Dendritic cell treated with granulocyte-macrophage colony-stimulating factor and Interleukin-4, amounts not matched to agents 40 ng/mL and 50 ng/mL, for 4 days (primary cell): ENCODE data around the gene ASPDH.

Experiments
- H3K27ac Mint-ChIP-seq: one replicate; pipeline ENCODE4 v1.8.0; 2022; ENCODE audit warnings: mild to moderate bottlenecking, mixed read lengths
- H3K27me3 Mint-ChIP-seq: one replicate; pipeline ENCODE4 v1.8.0; 2022; ENCODE audit warnings: mild to moderate bottlenecking, mixed read lengths
- H3K36me3 Mint-ChIP-seq: one replicate; pipeline ENCODE4 v1.8.0; 2022; ENCODE audit warnings: low read depth, mixed read lengths
- H3K4me1 Mint-ChIP-seq: one replicate; pipeline ENCODE4 v1.8.0; 2022; ENCODE audit warnings: low read depth, mixed read lengths
- H3K4me3 Mint-ChIP-seq: one replicate; pipeline ENCODE4 v1.8.0; 2022; ENCODE audit warnings: mild to moderate bottlenecking, moderate library complexity, mixed read lengths
- H3K9me3 Mint-ChIP-seq: one replicate; pipeline ENCODE4 v1.8.0; 2022; ENCODE audit warnings: mixed read lengths
- intact Hi-C: fragments of 100-400 bp; cut with micrococcal nuclease; formaldehyde crosslinking; loops from one replicate; pipeline ENCODE4 v1.15.0; 2022

The ASPDH gene

DNA sequence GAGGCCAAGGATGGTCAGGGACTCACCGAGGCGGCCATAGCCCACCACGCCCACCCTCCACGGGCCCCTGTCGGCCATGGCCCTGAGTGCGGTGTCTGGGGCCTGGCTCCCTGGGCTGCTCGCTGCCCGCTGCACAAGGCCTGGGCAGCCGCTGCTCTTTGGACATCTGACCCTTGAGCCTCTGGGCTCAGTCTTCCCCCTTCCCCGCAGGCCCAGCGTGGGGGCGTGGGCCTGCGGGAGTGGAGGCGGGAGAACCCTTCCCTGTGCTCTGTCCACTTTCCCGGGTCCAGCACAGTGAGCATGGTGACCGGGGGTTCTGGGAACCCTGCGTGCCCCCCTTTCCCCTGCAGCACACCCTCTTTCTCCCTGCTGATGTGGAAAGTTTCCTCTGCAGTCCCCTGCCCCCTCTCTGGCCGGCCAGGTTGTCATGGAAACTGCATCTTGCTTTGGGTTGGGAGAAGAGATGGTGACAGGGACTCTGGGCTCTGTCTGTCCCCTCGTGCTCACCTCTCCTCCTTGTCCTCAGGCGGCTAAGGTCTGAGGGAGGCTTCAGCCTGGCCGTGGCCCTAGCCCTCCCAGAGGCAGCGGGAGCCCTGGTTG lies at the start of gene ASPDH:
Gene ASPDH, minus strand, starts transcription at position 168 of the 600 bp plus-strand sequence. Its CDS starts 90 bp downstream, at position 78.
- Mint-ChIP-seq H3K4me1 (peaks cover 25% of the 10 kb centered on the region), H3K9me3 (no peaks in the 10 kb centered on the region), H3K4me3 (no peak within 1 kb of the TSS), H3K27ac (peak within 1 kb of the TSS; percentile 68), H3K27me3 (peaks cover 36% of the 10 kb centered on the region), H3K36me3 (peaks cover 18% of the 10 kb centered on the region)
- intact Hi-C loops, result no loop called here

DNA sequence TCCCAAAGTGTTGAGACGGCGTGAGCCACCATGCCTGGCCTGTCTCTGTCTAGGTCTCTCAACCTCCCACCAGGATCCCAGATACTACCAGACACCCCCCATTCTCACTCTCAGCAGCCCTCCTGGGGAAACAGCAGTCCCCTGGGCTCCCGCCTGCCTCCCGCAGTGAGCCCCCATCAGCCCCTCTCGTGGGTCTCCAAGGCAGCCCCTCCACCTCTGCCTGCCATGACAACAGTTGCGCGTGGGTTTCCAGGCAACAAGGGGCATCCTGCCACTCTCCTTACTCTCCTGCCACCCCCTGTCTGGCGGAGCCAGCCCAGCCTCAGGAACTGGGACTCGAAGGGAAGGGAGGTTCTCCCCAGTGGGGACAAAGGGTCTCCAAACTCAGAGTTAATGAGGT lies 49.3 kb upstream of the ASPDH start:
- no peak overlapping the region for H3K4me3 Mint-ChIP-seq
- H3K36me3 Mint-ChIP-seq, result no peaks in the 10 kb centered on the region
- H3K27me3 Mint-ChIP-seq, result peaks cover 56% of the 10 kb centered on the region
- H3K9me3 Mint-ChIP-seq, result no peaks in the 10 kb centered on the region
- no peak overlapping the region for H3K27ac Mint-ChIP-seq
- intact Hi-C loops, result no loop called here
- no peaks in the 10 kb centered on the region for H3K4me1 Mint-ChIP-seq

DNA sequence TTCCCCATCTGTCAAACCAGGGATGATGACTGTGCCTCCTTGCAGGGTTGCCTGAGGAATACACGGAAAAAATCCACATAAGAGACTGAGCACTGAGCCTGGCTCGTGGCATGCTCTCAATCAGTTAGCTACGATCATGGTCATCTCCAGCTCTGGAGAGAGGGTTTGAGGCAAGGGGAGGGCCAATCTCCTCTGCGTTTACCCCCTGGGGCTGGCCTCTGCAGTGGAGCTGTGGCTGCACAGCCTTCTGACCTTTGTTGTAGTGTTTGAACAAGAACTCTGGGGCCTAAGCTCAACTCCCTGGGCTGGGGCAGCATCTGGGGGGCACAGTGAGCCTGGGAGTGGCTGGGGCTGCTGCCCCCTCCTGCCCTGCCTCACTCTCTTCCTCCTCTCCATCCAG lies 48.6 kb upstream of the ASPDH start:
- H3K4me3 Mint-ChIP-seq, result no peak overlapping the region
- H3K4me1 Mint-ChIP-seq, result no peaks in the 10 kb centered on the region
- intact Hi-C loops, result no loop called here
- peaks cover 56% of the 10 kb centered on the region for H3K27me3 Mint-ChIP-seq
- H3K27ac Mint-ChIP-seq, result no peak overlapping the region
- H3K36me3 Mint-ChIP-seq, result no peaks in the 10 kb centered on the region
- no peaks in the 10 kb centered on the region for H3K9me3 Mint-ChIP-seq

DNA sequence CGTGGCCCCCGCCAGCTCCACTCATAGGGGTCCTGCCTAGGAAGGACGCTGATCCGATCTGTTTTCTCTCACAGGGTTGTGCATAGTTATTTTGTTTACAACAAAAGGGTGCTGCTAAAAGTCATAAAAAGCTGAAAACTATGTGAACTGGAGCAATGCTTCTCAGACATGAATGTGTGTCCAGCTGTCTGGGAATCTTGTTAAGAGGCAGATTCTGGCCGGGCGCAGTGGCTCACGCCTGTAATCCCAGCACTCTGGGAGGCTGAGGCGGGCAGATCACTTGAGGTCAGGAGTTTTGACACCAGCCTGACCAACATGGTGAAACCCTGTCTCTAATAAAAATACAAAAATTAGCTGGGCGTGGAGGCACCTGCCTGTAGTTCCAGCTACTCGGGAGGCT lies 45.9 kb upstream of the ASPDH start:
- no peaks in the 10 kb centered on the region for H3K9me3 Mint-ChIP-seq
- H3K4me3 Mint-ChIP-seq, result no peak overlapping the region
- H3K4me1 Mint-ChIP-seq, result peaks cover 7% of the 10 kb centered on the region
- peaks cover 56% of the 10 kb centered on the region for H3K27me3 Mint-ChIP-seq
- H3K27ac Mint-ChIP-seq, result no peak overlapping the region
- intact Hi-C loops, result no loop called here
- H3K36me3 Mint-ChIP-seq, result no peaks in the 10 kb centered on the region

DNA sequence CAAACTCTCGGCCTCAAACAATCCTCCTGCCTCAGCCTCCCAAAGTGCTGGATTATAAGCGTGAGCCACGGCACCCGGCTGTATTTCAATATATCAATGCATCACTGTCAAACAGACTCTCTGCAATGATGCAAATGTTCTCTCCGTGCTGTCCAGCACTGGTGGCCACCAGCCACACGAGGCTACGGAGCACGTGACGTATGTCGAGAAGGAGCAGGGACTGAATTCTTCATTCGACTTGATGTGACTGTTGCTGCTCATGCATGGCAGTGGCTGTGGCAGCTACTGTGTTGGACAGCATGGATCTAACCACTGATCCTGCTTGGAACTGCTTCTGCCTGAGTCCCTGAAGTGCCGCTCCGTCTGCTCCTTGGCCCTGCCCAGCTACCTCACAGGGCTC lies 44.7 kb upstream of the ASPDH start:
- peaks cover 52% of the 10 kb centered on the region for H3K27me3 Mint-ChIP-seq
- H3K27ac Mint-ChIP-seq, result no peak overlapping the region
- H3K9me3 Mint-ChIP-seq, result no peaks in the 10 kb centered on the region
- intact Hi-C loops, result no loop called here
- no peaks in the 10 kb centered on the region for H3K36me3 Mint-ChIP-seq
- H3K4me3 Mint-ChIP-seq, result no peak overlapping the region
- peaks cover 7% of the 10 kb centered on the region for H3K4me1 Mint-ChIP-seq

DNA sequence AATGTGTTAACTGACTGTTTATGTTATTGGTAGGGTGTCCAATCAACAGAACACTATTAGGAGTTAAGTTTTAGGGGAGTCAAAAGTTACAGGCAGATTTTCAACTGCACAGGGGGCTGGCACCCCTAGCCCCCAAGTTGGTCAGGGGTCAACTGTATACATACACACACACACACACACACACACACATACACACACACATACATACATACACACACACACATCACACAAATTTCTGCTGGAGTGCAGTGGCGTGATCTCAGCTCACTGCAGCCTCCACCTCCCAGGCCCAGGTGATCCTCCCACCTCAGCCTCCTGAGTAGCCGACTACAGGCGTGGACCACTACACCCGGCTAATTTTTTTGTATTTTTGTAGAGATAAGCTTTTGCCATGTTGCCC lies 44.3 kb upstream of the ASPDH start:
- no peak overlapping the region for H3K4me3 Mint-ChIP-seq
- no peaks in the 10 kb centered on the region for H3K36me3 Mint-ChIP-seq
- peaks cover 7% of the 10 kb centered on the region for H3K4me1 Mint-ChIP-seq
- peaks cover 52% of the 10 kb centered on the region for H3K27me3 Mint-ChIP-seq
- no peaks in the 10 kb centered on the region for H3K9me3 Mint-ChIP-seq
- H3K27ac Mint-ChIP-seq, result no peak overlapping the region
- intact Hi-C loops, result no loop called here

DNA sequence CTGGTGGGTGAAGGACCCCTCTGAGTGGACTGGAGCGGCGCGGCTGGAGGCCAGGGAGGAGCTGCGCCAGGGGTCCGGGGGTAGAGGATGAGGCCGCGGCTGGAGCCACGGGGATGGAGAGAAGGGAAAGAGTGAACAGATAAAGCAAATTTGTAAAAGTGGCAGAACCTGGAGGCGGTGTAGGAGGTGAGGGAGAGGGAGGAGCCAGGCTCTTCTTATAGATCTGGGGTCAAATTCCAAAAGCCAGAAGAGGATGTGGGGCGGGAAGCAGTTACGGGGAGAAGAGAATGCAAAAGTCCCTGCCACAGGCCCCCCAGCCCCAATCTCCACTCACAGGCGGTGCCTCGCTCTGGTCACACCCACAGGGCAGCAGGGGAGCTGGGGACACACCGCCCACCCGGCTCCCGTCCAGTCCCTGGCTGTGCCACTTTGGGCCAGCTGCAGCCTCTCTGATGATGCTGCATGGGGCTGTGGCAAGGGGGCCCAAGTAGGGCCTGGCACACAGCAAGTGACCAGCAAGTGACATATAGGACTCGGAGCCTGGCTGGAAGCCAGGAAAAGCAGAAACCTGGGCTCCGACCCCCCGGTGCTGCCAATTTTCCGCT lies 43.4 kb upstream of the ASPDH start:
- intact Hi-C loops, result no loop called here
- Mint-ChIP-seq H3K27ac (no peak overlapping the region), H3K27me3 (peaks cover 57% of the 10 kb centered on the region), H3K9me3 (no peaks in the 10 kb centered on the region), H3K4me1 (peaks cover 7% of the 10 kb centered on the region), H3K36me3 (no peaks in the 10 kb centered on the region), H3K4me3 (no peak overlapping the region)

DNA sequence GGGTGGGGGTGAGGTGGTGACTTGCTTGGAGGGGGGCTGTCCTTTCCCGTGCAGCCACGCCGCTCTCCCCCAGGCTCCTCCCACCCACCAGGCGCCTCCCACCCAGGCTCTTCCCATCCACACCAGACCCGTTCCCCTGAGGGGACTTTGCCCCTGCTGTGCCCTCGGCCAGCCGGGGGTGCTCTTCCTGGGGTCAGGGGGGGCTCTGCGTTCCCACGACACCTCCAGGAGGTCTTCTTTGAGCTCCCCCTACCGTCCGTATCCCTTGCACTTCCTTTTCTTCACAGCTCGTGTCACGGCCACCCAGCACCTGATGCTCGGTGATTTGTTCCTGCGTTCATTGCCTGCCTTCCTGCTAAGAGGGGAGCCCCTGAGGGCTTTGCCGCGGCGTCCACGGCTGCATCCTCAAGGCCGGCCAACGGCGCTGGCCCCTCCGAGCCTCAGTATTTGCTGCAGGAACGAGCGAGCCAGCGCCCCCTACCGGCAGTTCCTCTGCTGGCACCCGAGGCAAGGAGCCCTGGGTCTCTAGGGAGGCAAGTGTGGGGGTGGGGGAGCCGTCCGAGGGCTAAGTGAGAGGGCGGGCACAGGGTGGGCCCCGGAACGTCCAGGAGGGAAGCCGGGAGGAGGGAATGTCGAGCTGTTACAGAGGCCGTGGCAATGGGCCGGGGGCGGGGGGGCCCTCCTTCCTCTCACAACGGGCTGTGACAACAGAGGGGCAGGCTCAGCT lies 42.7 kb upstream of the ASPDH start:
- Mint-ChIP-seq H3K36me3 (no peaks in the 10 kb centered on the region), H3K27ac (no peak overlapping the region), H3K27me3 (peaks cover 64% of the 10 kb centered on the region), H3K4me3 (peak overlapping the region; percentile 82), H3K4me1 (peaks cover 7% of the 10 kb centered on the region), H3K9me3 (no peaks in the 10 kb centered on the region)
- intact Hi-C loops, result no loop called here

DNA sequence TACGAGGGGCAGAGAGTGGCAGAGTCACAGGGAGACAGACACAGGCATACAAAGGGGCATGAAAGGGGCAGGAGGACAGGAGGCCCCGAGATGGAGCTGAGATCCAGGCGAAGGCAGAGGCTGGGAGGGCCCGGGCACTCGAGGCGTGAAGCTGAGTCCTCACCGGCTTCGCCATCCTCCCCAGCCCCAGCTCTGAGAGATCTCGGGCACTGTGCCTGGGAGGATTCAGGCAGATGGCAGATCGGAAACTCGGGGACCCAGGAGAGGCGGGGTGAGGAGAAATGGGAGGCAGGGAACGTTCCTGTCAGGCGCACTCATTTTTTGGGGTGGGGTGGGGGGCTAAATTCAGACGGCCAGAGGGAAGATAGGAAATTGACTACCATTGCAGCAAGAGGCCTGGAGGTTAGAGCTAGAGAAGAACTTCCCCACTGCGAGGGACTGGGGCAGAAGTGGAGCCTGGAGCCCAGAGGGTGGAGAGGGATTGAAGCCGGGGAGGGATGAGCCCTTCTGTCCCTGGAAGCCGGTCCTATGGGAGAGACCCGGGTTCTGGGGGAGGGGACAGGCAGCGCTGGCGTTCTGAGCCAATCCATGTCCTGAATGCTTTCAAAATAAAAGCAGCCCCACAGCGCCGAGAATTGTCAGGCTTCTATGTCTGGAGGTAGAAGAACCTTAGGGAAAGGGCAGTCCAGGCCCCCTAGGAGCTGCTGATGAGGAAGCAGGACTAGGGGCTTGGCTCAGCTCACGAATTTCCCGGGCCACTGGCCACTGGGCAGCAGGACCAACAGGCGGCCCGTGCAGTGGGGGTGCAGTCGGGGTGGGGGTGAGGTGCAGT lies 42.0 kb upstream of the ASPDH start:
- Mint-ChIP-seq H3K4me3 (no peak overlapping the region), H3K36me3 (no peaks in the 10 kb centered on the region), H3K27ac (no peak overlapping the region), H3K27me3 (peaks cover 72% of the 10 kb centered on the region), H3K4me1 (peaks cover 7% of the 10 kb centered on the region), H3K9me3 (no peaks in the 10 kb centered on the region)
- intact Hi-C loops, result no loop called here

DNA sequence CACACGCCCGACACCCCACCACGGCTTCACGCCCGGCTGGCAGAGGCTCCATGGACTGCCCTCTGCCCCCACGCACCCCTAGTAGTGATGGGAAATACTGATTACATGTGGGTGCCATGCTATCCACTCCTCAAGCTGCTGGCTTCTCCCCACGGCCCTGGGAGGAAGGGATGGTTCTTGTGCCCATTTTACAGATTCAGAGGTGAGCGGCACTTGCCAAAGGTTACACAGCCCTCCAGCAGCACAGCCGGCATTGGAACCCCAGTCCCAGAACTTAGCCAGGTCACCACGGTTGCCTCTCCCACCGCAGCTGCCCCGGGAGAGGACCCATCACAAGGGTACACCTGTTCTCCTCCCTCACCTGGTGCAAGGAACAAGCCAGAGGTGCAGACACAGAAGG lies 41.3 kb upstream of the ASPDH start:
- Mint-ChIP-seq H3K27ac (no peak overlapping the region), H3K27me3 (peaks cover 78% of the 10 kb centered on the region), H3K36me3 (no peaks in the 10 kb centered on the region), H3K4me3 (no peak overlapping the region), H3K4me1 (peaks cover 7% of the 10 kb centered on the region), H3K9me3 (no peaks in the 10 kb centered on the region)
- intact Hi-C loops, result no loop called here

DNA sequence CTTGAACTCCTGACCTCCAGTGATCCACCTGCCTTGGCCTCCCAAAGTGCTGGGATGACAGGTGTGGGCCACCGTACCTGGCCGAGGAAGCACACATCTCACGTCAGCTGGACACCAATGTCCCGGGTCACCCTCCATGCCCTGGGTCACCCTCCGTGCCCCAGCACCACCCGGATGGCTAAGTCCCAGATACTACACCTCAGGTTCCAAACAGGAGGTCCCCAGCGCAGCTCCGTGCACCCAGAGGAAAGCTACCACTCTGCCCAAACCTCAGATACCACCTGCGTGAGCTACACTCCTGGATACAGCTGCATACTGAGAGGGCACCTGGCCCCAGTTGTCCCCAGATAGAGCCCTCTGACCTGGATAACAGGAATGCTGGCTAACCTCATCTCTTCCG lies 40.5 kb upstream of the ASPDH start:
- no peak overlapping the region for H3K4me3 Mint-ChIP-seq
- no peaks in the 10 kb centered on the region for H3K36me3 Mint-ChIP-seq
- H3K27ac Mint-ChIP-seq, result no peak overlapping the region
- peaks cover 7% of the 10 kb centered on the region for H3K4me1 Mint-ChIP-seq
- H3K27me3 Mint-ChIP-seq, result peaks cover 85% of the 10 kb centered on the region
- no peaks in the 10 kb centered on the region for H3K9me3 Mint-ChIP-seq
- intact Hi-C loops, result no loop called here

DNA sequence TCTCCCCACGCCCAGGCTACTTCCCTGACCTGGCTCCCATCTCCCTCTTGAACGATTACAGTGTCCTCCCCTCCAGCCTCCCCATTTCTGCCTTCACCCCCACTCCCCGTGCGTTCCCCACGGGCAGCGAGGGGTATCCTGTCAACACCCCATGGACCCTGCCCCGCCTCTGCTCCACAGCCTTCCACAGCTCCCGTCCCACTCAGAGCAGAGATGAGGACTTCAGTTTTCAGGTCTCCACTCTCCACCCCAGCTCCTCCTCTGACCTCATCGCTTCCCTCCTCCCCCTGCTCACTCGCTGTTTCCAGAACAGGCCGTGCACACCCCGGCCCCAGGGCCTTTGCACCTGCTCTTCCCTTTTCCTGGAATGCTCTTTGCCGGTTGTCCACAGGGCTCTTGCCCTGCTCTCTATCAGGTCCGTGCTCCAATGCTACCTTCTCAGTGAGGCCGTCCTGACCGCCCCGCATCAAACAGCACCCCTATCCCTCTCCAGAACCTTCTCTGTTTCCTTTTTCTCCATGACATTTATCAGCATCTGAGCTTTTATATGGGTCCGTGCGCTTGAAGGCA lies 39.5 kb upstream of the ASPDH start:
- intact Hi-C loops, result no loop called here
- Mint-ChIP-seq H3K36me3 (no peaks in the 10 kb centered on the region), H3K4me3 (no peak overlapping the region), H3K27ac (no peak overlapping the region), H3K9me3 (no peaks in the 10 kb centered on the region), H3K27me3 (peaks cover 80% of the 10 kb centered on the region), H3K4me1 (peaks cover 7% of the 10 kb centered on the region)

DNA sequence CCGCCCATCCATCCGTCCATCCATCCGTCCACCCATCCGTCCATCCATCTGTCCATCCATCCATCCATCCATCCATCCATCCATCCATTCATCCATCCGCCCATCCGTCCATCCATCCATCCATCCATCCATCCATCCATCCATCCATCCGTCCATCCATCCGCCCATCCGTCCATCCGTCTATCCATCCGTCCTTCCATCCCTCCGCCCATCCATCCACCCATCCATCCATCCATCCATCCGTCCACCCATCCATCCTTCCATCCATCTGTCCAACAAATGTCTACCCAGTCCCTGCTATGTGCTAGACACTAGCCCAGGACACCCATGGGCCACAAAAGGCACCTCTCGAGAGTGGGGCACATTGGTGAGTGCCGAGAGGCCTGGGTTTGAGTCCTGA lies 38.8 kb upstream of the ASPDH start:
- Mint-ChIP-seq H3K27me3 (peaks cover 76% of the 10 kb centered on the region), H3K4me1 (peaks cover 7% of the 10 kb centered on the region), H3K4me3 (no peak overlapping the region), H3K9me3 (no peaks in the 10 kb centered on the region), H3K36me3 (no peaks in the 10 kb centered on the region), H3K27ac (no peak overlapping the region)
- intact Hi-C loops, result no loop called here
